Erythroblast (primary cell): Measurements from ENCODE around the gene CACNA2D2.

Experiments used
- GATA1 ChIP-seq: IDR thresholded peaks from 2 replicates; pipeline ENCODE4 v1.6.1; 2011; ENCODE audit warnings: low read depth, mild to moderate bottlenecking, control low read depth, low read length, moderate library complexity
- POLR2A ChIP-seq: IDR thresholded peaks from 2 replicates; pipeline ENCODE4 v1.6.1; 2011; ENCODE audit warnings: mild to moderate bottlenecking, low read length

- TF ChIP-seq POLR2A (no peak), GATA1 (no peak)
Measured at GRCh38 chr3:50322115-50322385, 181.4 kb downstream of the CACNA2D2 start.
